ENCODE results near the gene WFDC8.

The WFDC8 gene

DNA sequence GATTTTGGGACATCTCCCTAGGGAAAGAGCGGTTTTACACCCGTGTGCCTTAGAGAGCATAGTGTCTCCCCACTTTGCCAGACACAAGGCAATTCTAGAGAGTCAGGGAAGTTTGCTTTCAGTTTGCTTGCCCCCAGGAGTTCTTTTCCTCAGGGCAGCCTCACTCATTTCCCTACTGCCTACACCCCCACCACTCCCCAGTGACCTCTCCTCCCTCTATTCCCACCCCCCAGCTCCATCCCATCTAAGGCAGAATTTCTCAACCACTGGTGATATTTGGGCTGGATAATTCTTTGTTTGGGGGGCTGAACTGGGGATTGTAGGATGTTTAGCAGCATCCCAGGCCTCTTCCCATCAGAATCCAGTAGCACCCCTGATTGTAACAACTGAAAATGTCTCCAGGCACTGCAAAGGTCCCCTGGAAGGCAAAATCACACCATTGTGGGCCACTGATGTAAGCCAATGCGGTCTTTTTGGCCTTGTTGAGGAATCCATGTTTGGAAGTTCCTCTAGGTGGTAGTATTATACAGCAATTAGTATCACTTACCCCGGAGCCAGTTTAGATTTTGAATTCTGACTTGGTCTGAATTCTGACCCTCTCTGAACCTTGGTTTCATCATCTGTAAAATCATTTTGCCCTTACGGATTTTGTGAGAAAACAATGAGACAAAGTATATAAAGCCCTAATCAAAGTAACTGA, 33.2 kb downstream of the WFDC8 start:
- TF ChIP-seq, protein P1, sequence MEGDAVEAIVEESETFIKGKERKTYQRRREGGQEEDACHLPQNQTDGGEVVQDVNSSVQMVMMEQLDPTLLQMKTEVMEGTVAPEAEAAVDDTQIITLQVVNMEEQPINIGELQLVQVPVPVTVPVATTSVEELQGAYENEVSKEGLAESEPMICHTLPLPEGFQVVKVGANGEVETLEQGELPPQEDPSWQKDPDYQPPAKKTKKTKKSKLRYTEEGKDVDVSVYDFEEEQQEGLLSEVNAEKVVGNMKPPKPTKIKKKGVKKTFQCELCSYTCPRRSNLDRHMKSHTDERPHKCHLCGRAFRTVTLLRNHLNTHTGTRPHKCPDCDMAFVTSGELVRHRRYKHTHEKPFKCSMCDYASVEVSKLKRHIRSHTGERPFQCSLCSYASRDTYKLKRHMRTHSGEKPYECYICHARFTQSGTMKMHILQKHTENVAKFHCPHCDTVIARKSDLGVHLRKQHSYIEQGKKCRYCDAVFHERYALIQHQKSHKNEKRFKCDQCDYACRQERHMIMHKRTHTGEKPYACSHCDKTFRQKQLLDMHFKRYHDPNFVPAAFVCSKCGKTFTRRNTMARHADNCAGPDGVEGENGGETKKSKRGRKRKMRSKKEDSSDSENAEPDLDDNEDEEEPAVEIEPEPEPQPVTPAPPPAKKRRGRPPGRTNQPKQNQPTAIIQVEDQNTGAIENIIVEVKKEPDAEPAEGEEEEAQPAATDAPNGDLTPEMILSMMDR (conservative IDR thresholded peaks at IDR 0.05; ENCODE audit: low read depth), result no peak; the same call in 1 of the 2 replicates
- ChIA-PET CTCF (interaction anchor here (0.5 to 2.0 kb wide), 7 partner anchors 38 to 294 kb away, joined by 3 to 12 read pairs (median 3); no protein-coding TSS in a partner anchor), POLR2A (ENCODE audit: low non-redundant PET) (interaction anchor here (0.6 kb wide), 1 partner anchor 8 kb away, joined by 5 read pairs; no protein-coding TSS in a partner anchor)
- peak; percentile 77 for DNase-seq (ENCODE audit: low spot score)
- no peak overlapping the region for H3K27ac ChIP-seq

DNA sequence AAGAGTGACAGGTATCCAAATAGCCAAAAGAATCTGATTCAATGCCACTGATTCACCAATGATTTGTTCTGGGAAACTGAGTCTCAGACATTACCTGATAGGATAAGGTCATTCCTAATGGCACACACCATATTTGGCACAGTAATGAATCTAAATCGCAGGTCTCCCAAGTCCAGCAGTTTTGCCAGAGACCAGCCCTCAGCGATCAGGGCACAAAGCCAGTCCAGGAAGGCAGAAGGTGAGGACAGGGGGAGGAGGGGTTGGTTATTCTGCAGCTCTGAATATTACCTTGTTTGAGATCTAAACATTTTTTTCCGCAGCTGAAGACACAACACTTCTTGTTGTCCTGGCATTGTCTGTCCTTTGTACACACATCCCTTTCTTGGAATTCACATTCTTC, 33.7 kb downstream of the WFDC8 start:
- CTCF ChIA-PET, result interaction anchor here (0.5 to 2.0 kb wide), 8 partner anchors 11 to 442 kb away, joined by 3 to 12 read pairs (median 4); no protein-coding TSS in a partner anchor
- no peak overlapping the region for H3K27ac ChIP-seq
- POLR2A ChIA-PET (ENCODE audit: low non-redundant PET), result no interaction called here
- TF ChIP-seq, protein P1 (conservative IDR thresholded peaks at IDR 0.05; ENCODE audit: low read depth), result no peak
- no peak for DNase-seq (ENCODE audit: low spot score)

DNA sequence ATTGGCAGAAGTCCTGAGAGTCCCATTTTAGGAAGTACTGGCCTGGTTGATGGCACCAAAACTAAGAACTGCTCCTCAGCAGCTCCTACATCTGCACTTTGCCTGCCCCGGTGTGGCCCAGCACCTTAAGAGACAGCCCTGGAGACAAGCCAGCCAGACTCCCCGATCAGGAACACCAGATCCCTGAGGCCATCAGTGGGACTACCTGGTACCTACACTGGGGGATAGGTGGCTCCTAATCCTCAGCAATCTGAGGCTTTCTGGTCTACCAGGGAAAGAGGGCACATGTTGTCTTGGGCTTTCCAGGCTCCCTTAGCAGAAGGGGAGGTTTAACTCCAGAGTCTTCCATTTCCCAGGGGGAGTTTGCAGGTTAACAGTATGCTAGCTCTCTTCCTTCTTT, 39.7 kb downstream of the WFDC8 start, which contains the start of gene WFDC6:
TSS of gene WFDC6 (minus strand) at position 101 of the 400 bp plus-strand sequence. CDS start at position 26, 75 bp downstream.
- H3K27ac ChIP-seq, result no peak within 1 kb of the TSS
- ChIA-PET CTCF (interaction anchor here (0.6 to 2.9 kb wide), 5 partner anchors 9 to 820 kb away, joined by 3 to 25 read pairs (median 3); no protein-coding TSS in a partner anchor), POLR2A (ENCODE audit: low non-redundant PET) (no interaction called here)
- no peak for DNase-seq (ENCODE audit: low spot score)
- TF ChIP-seq, protein P1 (conservative IDR thresholded peaks at IDR 0.05; ENCODE audit: low read depth), result no peak

DNA sequence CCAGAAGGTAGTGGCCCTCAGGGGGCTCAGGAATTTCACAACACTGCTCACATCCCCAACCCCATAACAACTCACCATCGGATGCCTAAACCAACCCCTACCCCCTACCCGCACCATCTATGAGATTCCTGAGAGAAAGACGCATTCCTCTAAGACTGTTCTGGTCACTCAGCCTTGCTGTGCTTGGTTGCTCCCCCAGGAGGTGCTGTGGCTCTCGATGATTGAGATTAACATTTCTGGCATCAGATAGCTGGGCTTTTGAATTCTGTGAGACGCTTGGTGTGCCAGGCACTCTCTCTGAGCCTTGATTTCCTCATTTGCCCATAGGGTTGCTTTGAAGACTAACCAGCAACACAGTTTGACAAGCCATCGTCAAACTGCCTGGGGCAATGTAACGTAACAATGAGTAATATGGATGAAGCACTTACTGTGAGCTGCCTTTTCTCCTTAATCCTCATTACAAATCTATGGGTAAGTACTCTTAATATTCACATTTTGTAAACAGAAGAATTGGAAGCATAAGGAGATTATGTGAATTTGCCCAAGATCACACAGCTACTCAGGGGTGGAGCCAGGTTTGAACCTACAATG, 40.8 kb downstream of the WFDC8 start:
- DNase-seq (ENCODE audit: low spot score), result peak; percentile 85

DNA sequence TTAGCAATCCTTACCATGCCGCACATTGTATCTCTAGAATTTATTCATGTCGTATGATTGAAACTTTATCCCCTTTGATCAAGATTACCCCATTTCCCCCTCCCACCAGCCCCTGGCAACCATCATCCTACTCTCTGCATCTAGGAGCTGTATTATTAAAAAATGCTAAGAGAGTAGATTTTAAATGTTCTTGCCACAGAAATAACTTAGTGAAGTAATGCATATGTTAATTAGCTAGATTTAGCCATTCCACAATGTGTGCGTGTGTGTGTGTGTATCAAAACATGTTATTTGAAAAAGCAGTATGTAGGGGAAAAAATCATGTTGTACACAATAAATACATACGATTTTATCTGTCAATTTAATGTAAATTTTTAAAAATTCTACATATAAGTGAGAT, 51.8 kb downstream of the WFDC8 start:
- CTCF ChIA-PET, result interaction anchor here (0.6 to 0.7 kb wide), 2 partner anchors 69 to 650 kb away, joined by 3 read pairs; no protein-coding TSS in a partner anchor
- no peak for DNase-seq (ENCODE audit: low spot score)

More for the DNA sequence above, 40.8 kb downstream of the WFDC8 start:
- TF ChIP-seq, protein P1 (conservative IDR thresholded peaks at IDR 0.05; ENCODE audit: low read depth), result no peak
- H3K27ac ChIP-seq, result no peak overlapping the region
- CTCF ChIA-PET, result interaction anchor here (0.6 to 2.9 kb wide), 5 partner anchors 102 to 610 kb away, joined by 3 to 25 read pairs (median 3); no protein-coding TSS in a partner anchor
- POLR2A ChIA-PET (ENCODE audit: low non-redundant PET), result no interaction called here

DNA sequence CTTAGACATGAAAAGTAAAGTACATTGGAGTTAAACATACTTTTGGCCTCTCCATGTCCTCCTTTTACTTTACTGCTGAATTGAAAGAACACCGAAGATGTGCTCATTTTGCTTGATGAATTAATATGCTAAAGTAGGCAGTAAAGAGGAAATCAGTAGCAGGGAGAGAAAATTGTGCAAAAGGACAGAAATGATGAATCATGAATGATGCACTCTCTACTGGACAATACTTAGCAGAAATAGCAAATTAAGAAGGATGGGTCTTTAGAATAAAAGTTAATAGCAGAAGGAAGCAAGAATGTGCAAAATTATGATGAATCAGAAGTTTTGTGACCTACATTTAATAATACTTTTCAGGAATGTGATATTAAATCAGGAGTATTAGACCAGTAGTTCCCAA, 55.3 kb downstream of the WFDC8 start:
- peak; percentile 32 for DNase-seq (ENCODE audit: low spot score)
- ChIA-PET POLR2A (ENCODE audit: low non-redundant PET) (no interaction called here), CTCF (interaction anchor here (0.8 kb wide), 1 partner anchor 74 kb away, joined by 3 read pairs; no protein-coding TSS in a partner anchor)
- TF ChIP-seq, protein P1 (conservative IDR thresholded peaks at IDR 0.05; ENCODE audit: low read depth), result no peak
- no peak overlapping the region for H3K27ac ChIP-seq

More for the DNA sequence above, 51.8 kb downstream of the WFDC8 start:
- POLR2A ChIA-PET (ENCODE audit: low non-redundant PET), result no interaction called here
- TF ChIP-seq, protein P1 (conservative IDR thresholded peaks at IDR 0.05; ENCODE audit: low read depth), result no peak
- no peak overlapping the region for H3K27ac ChIP-seq
